HEK293 (cell line): ENCODE data around the gene FAT2.

ENCODE experiments used
- YY2 ChIP-seq: fragments of 450-650 bp; formaldehyde crosslinking; IDR thresholded peaks from 2 replicates; pipeline ENCODE4 v1.5.1; 2016; ENCODE audit warnings: missing biosample characterization, missing genetic modification characterization
- ZFP3 ChIP-seq: fragments of 450-650 bp; formaldehyde crosslinking; IDR thresholded peaks from 2 replicates; pipeline ENCODE4 v1.5.1; 2016; ENCODE audit warnings: low read depth, missing biosample characterization, missing genetic modification characterization
- ZNF169 ChIP-seq: fragments of 450-650 bp; formaldehyde crosslinking; IDR thresholded peaks from 2 replicates; pipeline ENCODE4 v1.5.1; 2016; ENCODE audit warnings: missing biosample characterization, missing genetic modification characterization
- ZNF266 ChIP-seq: fragments of 450-650 bp; formaldehyde crosslinking; IDR thresholded peaks from 2 replicates; pipeline ENCODE4 v1.5.1; 2016; ENCODE audit warnings: missing biosample characterization, missing genetic modification characterization, low read depth
- ZNF311 ChIP-seq: fragments of 450-650 bp; formaldehyde crosslinking; IDR thresholded peaks from 2 replicates; pipeline ENCODE4 v1.5.1; 2017; ENCODE audit warnings: missing biosample characterization, missing genetic modification characterization, borderline replicate concordance
- ZNF544 ChIP-seq: fragments of 450-650 bp; formaldehyde crosslinking; IDR thresholded peaks from 2 replicates; pipeline ENCODE4 v1.5.0; 2017; ENCODE audit warnings: missing biosample characterization, missing genetic modification characterization
- ZNF626 ChIP-seq: fragments of 450-650 bp; sonication (Bioruptor Pico); formaldehyde crosslinking; IDR thresholded peaks from 2 replicates; pipeline ENCODE4 v1.5.1; 2018; ENCODE audit warnings: missing biosample characterization, missing genetic modification characterization, inconsistent platforms
- ZNF777 ChIP-seq: fragments of 450-650 bp; formaldehyde crosslinking; IDR thresholded peaks from 2 replicates; pipeline ENCODE4 v1.5.1; 2017; ENCODE audit warnings: missing biosample characterization, missing genetic modification characterization, borderline replicate concordance
- TF ChIP-seq, protein P1 (sequence below): fragments of 450-650 bp; formaldehyde crosslinking; IDR thresholded peaks from 2 replicates; pipeline ENCODE4 v1.5.1; 2016; ENCODE audit warnings: missing biosample characterization, missing genetic modification characterization, low read depth
- TF ChIP-seq, protein P2 (sequence below): fragments of 450-650 bp; formaldehyde crosslinking; IDR thresholded peaks from 2 replicates; pipeline ENCODE4 v1.5.1; 2016; ENCODE audit warnings: missing biosample characterization, missing genetic modification characterization
- TF ChIP-seq, protein P3 (sequence below): fragments of 450-650 bp; formaldehyde crosslinking; IDR thresholded peaks from 2 replicates; pipeline ENCODE4 v1.5.1; 2016; ENCODE audit warnings: missing biosample characterization, missing genetic modification characterization

DNA sequence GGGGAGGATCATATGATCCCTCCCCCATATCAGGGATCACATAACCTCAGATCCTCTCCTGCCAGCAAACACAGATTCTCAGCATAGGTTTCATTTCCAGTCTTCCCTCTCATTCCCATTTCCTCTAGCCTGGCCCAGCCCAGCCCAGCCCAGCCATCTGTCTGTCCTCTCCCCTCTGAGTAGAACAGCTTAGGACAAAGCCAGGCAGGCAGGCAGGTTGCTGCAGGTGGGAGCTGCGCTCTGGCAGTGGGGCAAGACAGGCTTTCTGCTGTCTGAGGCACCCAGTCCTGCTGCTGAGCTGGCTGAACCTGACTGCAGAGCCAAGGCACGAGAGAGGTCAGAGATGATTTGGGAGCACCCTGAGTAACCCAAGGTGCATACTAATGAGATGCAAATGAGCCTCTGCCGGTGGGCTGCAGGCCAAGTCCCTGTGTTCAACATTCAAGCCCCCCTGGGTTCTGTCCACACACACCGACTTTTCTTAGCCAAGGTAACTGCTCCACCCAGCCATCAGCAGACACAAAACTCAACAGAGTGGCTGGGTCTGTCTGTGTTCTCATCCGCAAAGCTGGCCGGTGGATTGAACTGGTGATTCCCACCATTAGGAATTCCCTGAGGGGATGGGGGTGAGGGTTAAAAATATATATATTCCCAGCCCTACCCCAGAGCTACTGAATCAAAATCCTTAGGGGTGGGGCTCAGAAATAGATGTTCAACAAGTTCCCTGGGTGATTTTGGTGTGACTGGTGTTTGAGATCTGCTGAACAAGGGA lies 9.1 kb downstream of the FAT2 start:
- TF ChIP-seq ZFP3 (tag by site-specific recombination) (no peak), ZNF626 (tag by site-specific recombination) (no peak), YY2 (no peak), ZNF777 (no peak), ZNF169 (tag by site-specific recombination) (no peak), ZNF266 (tag by site-specific recombination) (no peak), ZNF544 (tag by site-specific recombination) (no peak), ZNF311 (no peak)
- TF ChIP-seq, protein P1, sequence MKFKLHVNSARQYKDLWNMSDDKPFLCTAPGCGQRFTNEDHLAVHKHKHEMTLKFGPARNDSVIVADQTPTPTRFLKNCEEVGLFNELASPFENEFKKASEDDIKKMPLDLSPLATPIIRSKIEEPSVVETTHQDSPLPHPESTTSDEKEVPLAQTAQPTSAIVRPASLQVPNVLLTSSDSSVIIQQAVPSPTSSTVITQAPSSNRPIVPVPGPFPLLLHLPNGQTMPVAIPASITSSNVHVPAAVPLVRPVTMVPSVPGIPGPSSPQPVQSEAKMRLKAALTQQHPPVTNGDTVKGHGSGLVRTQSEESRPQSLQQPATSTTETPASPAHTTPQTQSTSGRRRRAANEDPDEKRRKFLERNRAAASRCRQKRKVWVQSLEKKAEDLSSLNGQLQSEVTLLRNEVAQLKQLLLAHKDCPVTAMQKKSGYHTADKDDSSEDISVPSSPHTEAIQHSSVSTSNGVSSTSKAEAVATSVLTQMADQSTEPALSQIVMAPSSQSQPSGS (tag by site-specific recombination), result no peak
- TF ChIP-seq, protein P2, sequence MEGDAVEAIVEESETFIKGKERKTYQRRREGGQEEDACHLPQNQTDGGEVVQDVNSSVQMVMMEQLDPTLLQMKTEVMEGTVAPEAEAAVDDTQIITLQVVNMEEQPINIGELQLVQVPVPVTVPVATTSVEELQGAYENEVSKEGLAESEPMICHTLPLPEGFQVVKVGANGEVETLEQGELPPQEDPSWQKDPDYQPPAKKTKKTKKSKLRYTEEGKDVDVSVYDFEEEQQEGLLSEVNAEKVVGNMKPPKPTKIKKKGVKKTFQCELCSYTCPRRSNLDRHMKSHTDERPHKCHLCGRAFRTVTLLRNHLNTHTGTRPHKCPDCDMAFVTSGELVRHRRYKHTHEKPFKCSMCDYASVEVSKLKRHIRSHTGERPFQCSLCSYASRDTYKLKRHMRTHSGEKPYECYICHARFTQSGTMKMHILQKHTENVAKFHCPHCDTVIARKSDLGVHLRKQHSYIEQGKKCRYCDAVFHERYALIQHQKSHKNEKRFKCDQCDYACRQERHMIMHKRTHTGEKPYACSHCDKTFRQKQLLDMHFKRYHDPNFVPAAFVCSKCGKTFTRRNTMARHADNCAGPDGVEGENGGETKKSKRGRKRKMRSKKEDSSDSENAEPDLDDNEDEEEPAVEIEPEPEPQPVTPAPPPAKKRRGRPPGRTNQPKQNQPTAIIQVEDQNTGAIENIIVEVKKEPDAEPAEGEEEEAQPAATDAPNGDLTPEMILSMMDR (tag by site-specific recombination), result no peak
- TF ChIP-seq, protein P3, sequence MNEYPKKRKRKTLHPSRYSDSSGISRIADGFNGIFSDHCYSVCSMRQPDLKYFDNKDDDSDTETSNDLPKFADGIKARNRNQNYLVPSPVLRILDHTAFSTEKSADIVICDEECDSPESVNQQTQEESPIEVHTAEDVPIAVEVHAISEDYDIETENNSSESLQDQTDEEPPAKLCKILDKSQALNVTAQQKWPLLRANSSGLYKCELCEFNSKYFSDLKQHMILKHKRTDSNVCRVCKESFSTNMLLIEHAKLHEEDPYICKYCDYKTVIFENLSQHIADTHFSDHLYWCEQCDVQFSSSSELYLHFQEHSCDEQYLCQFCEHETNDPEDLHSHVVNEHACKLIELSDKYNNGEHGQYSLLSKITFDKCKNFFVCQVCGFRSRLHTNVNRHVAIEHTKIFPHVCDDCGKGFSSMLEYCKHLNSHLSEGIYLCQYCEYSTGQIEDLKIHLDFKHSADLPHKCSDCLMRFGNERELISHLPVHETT (tag by site-specific recombination), result no peak
